ENCODE measurements around the gene ASPSCR1. TPM values are rescaled to one million over a fixed set of nuclear protein-coding genes. Genes with fewer than 3 reads are reported as not detected.
A peak's percentile ranks its signal among the peaks of the same experiment; 100 is the strongest.

Gene ASPSCR1
- total and polyA plus RNA-seq, 2 of the 13 experiments (the other 11 are each of a cell fraction or from before 2014, with no cell fraction given): 274 to 314 TPM

DNA sequence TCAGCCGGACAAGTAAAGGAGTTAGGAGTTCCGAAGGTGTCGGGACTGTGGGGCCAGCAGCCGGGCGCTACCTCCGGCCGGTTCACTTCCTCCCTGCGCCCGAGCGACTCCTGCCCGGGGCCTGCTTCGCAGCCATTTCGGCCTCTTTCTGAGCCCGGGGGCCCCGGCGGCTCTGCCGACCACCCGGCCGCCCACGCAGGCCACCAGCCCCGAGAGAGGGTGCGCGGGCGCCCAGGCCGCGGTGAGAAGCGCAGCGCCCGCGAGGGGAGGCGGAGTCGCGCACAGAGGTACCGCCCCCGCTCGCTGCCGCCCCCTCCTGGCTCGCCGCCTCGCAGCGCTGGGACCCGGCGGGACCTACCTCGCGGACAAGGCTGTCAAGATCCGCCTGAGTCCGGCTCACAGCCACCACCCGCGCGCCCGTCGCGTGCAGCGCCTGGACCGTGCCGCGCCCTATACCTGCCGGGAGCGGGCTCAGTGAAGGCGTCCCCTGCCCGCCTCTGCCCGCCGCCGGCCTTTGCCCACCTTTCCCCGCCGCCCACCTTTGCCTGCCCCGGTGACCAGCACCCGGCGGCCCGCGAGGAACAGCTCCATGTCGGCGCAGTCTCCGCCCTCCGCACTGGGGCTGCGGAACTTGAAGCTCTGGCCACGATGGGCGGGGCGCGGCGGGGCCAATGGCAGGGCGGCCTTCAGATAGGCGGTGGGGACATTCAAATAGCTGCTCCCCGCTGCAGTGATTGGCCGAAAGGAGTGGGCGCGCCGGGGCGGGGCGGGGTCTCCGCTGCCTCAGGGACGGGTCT lies 59.9 kb downstream of the ASPSCR1 start, which contains the start of gene DCXR (continued):
- TF ChIP-seq ZBTB40 (IDR thresholded peaks at IDR 0.05): no peak
- peak; percentile 69; the same call in 1 of the 2 replicates for TF ChIP-seq ZBTB40 (CRISPR knock-in tag; IDR thresholded peaks at IDR 0.05)
- peak; percentile 100 for TF ChIP-seq ZNF501 (CRISPR knock-in tag; IDR thresholded peaks at IDR 0.05)
- TF ChIP-seq ZNF704 (CRISPR knock-in tag; IDR thresholded peaks at IDR 0.05; ENCODE audit: borderline replicate concordance): no peak
- no peak for TF ChIP-seq ZNF672 (CRISPR knock-in tag; IDR thresholded peaks at IDR 0.05)
- TF ChIP-seq CENPX (CRISPR knock-in tag; IDR thresholded peaks at IDR 0.05): no peak
- peak; percentile 90 for TF ChIP-seq ZMYM4 (CRISPR knock-in tag; IDR thresholded peaks at IDR 0.05)
- TF ChIP-seq AFF4 (CRISPR knock-in tag; IDR thresholded peaks at IDR 0.05): peak; percentile 70; the same call in 1 of the 2 replicates
- TF ChIP-seq ATRX (CRISPR knock-in tag; IDR thresholded peaks at IDR 0.05; ENCODE audit: borderline replicate concordance): no peak
- peak; percentile 96; the same call in 1 of the 2 replicates for TF ChIP-seq EEA1 (CRISPR knock-in tag; IDR thresholded peaks at IDR 0.05; ENCODE audit: borderline replicate concordance)
- TF ChIP-seq ZFP41 (CRISPR knock-in tag; IDR thresholded peaks at IDR 0.05; ENCODE audit: borderline replicate concordance): no peak
- TF ChIP-seq ZNF34 (CRISPR knock-in tag; IDR thresholded peaks at IDR 0.05; ENCODE audit: borderline replicate concordance): peak; percentile 56; the same call in 1 of the 2 replicates
- no peak for TF ChIP-seq ZNF17 (CRISPR knock-in tag; IDR thresholded peaks at IDR 0.05)
- TF ChIP-seq ZNF136 (CRISPR knock-in tag; IDR thresholded peaks at IDR 0.05; ENCODE audit: low read depth): no peak
- peak; percentile 14 for TF ChIP-seq MIER2 (CRISPR knock-in tag; IDR thresholded peaks at IDR 0.05)
